Esophagus squamous epithelium (tissue), 4 donors: Measurements from ENCODE around the gene PUS1.

Experiments
- POLR2A ChIP-seq, 4 donors: fragments of 450-650 bp; IDR thresholded peaks; one replicate each; pipeline ENCODE4 v1.6.1; 2017; ENCODE audit warnings: antibody characterized with exemption in 4 of 4, mild to moderate bottlenecking in 4 of 4, moderate library complexity in 3 of 4
- TF ChIP-seq, protein P1 (sequence below), 6 experiments: fragments of 450-650 bp in 4 of 6; fragments of 200-600 bp in 2 of 6; sonication (generic) in 2 of 6; IDR thresholded peaks; one replicate each; pipeline ENCODE4 v1.5.1; 2016 to 2019; ENCODE audit warnings: antibody characterized with exemption in 6 of 6, mild to moderate bottlenecking in 4 of 6, moderate library complexity in 4 of 6

DNA sequence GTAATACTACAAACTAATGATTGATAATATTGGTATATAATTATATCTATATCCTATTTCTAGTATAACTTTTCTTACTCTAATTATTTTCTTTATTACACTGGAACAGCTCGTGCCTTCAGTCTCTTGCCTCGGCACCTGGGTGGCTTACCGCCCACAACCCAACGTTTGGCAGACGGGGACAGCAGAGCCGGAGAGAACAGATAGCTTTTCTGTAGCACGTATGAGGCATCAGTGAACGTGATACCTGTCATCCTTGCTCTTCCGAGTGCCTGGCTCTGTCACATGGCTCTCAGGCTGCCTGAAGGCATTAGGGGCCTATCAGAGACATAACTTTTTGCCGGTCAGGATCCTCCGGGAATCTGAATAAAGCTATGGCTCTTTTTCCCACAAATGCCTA lies 5.5 kb downstream of the PUS1 start:
- TF ChIP-seq, protein P1, sequence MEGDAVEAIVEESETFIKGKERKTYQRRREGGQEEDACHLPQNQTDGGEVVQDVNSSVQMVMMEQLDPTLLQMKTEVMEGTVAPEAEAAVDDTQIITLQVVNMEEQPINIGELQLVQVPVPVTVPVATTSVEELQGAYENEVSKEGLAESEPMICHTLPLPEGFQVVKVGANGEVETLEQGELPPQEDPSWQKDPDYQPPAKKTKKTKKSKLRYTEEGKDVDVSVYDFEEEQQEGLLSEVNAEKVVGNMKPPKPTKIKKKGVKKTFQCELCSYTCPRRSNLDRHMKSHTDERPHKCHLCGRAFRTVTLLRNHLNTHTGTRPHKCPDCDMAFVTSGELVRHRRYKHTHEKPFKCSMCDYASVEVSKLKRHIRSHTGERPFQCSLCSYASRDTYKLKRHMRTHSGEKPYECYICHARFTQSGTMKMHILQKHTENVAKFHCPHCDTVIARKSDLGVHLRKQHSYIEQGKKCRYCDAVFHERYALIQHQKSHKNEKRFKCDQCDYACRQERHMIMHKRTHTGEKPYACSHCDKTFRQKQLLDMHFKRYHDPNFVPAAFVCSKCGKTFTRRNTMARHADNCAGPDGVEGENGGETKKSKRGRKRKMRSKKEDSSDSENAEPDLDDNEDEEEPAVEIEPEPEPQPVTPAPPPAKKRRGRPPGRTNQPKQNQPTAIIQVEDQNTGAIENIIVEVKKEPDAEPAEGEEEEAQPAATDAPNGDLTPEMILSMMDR (IDR thresholded peaks at IDR 0.05) = no peak
- TF ChIP-seq POLR2A (IDR thresholded peaks at IDR 0.05) = no peak
